Hepatocyte (in vitro differentiated cells): ENCODE results near the gene UBA6. TPM values are rescaled to one million over a fixed set of nuclear protein-coding genes. Genes with fewer than 3 reads are reported as not detected.
"Not testable (repeated sequence)": the region's sequence is repeated elsewhere in the genome, so short reads cannot be mapped to it uniquely, and the experiment has no call there.

Source experiments
- DNase-seq: peaks from one replicate; pipeline ENCODE4 v3.0.0-alpha.2; 2016; ENCODE audit warnings: low spot score
- H2AFZ ChIP-seq: fragments of 200-600 bp; sonication (generic); 2 replicates; pipeline ENCODE4 v1.6.0; 2016; ENCODE audit warnings: antibody characterized with exemption, mild to moderate bottlenecking
- H3K27ac ChIP-seq: fragments of 200-600 bp; sonication (generic); 2 replicates; pipeline ENCODE4 v1.5.1; 2016; ENCODE audit warnings: mild to moderate bottlenecking
- H3K27me3 ChIP-seq: fragments of 200-600 bp; sonication (generic); 2 replicates; pipeline ENCODE4 v1.6.1; 2016
- H3K36me3 ChIP-seq: fragments of 200-600 bp; sonication (generic); replicated peaks from 2 replicates; pipeline ENCODE4 v1.5.1; 2016; ENCODE audit warnings: low read depth; ENCODE audit not compliant: insufficient read depth
- H3K4me1 ChIP-seq: fragments of 200-600 bp; sonication (generic); 2 replicates; pipeline ENCODE4 v1.5.1; 2016; ENCODE audit warnings: mild to moderate bottlenecking, moderate library complexity; ENCODE audit not compliant: insufficient read depth
- H3K4me2 ChIP-seq: fragments of 200-600 bp; sonication (generic); 2 replicates; pipeline ENCODE4 v1.6.0; 2016
- H3K4me3 ChIP-seq: fragments of 200-600 bp; sonication (generic); 2 replicates; pipeline ENCODE4 v1.5.1; 2016; ENCODE audit warnings: mild to moderate bottlenecking
- H3K79me2 ChIP-seq: fragments of 200-600 bp; sonication (generic); 2 replicates; pipeline ENCODE4 v1.6.0; 2017; ENCODE audit warnings: mild to moderate bottlenecking
- H3K9me2 ChIP-seq: fragments of 200-600 bp; sonication (generic); replicated peaks from 2 replicates; pipeline ENCODE4 v1.6.0; 2017; ENCODE audit warnings: mild to moderate bottlenecking; ENCODE audit not compliant: insufficient read depth
- H3K9me3 ChIP-seq: fragments of 200-600 bp; sonication (generic); 2 replicates; pipeline ENCODE4 v1.5.1; 2016; ENCODE audit warnings: low read depth, mild to moderate bottlenecking
- H4K20me1 ChIP-seq: fragments of 200-600 bp; sonication (generic); 2 replicates; pipeline ENCODE4 v1.6.0; 2016; ENCODE audit warnings: mild to moderate bottlenecking; ENCODE audit not compliant: insufficient read depth, poor library complexity, severe bottlenecking
- CTCF ChIP-seq: fragments of 200-600 bp; sonication (generic); IDR thresholded peaks from 2 replicates; pipeline ENCODE4 v1.5.1; 2016; ENCODE audit warnings: antibody characterized with exemption, mild to moderate bottlenecking; ENCODE audit not compliant: poor library complexity
- EZH2 ChIP-seq: fragments of 200-600 bp; sonication (generic); IDR thresholded peaks from 2 replicates; pipeline ENCODE4 v1.6.1; 2016; ENCODE audit warnings: antibody characterized with exemption, mild to moderate bottlenecking, borderline replicate concordance
- EZH2phosphoT487 ChIP-seq: fragments of 200-600 bp; sonication (generic); IDR thresholded peaks from one replicate; pipeline ENCODE4 v1.6.1; 2018; ENCODE audit warnings: antibody characterized with exemption, mild to moderate bottlenecking, low read depth, moderate library complexity; ENCODE audit not compliant: unreplicated experiment, severe bottlenecking
- WGBS: methylation state at CpG from one replicate; pipeline ENCODE4 v1.1.6; 2016; ENCODE audit warnings: low lambda C conversion rate; ENCODE audit errors: missing lambda C conversion rate; 5-methylcytosine and 5-hydroxymethylcytosine counted together
- polyA plus RNA-seq: library from polyadenylated mRNA; unstranded; fragments of >200 nt; fragmentation: Nextera tagmentation; extraction: Ambion mirVana; gene quantifications from 2 replicates; pipeline ENCODE4 v1.2.1, GENCODE V29; 2016
- total RNA-seq: library from RNA; depleted of rRNA; stranded (reverse); fragments of >200 nt; gene quantifications from 2 replicates; pipeline ENCODE4 v1.2.3, GENCODE V29; 2014

The UBA6 gene
- total and polyA plus RNA-seq, 2 experiments from 2014 or later, result 15.8 to 123 TPM

- H4K20me1 ChIP-seq, result no peaks in the 10 kb centered on the region
- no peak for DNase-seq
- no peaks in the 10 kb centered on the region for H3K27me3 ChIP-seq
- 95% methylated on average over 1 of the region's 1 CpG for WGBS
- no peaks in the 10 kb centered on the region for H3K36me3 ChIP-seq
- H3K4me1 ChIP-seq, result no peaks in the 10 kb centered on the region
- H3K9me2 ChIP-seq, result no peaks in the 10 kb centered on the region
- H3K4me2 ChIP-seq, result no peak overlapping the region
- H3K4me3 ChIP-seq, result no peak overlapping the region
- no peak overlapping the region for H2AFZ ChIP-seq
- H3K79me2 ChIP-seq, result no peaks in the 10 kb centered on the region
- no peak overlapping the region for H3K27ac ChIP-seq
- no peak for TF ChIP-seq EZH2
- TF ChIP-seq EZH2phosphoT487, result no peak
- no peak for TF ChIP-seq CTCF
- no peaks in the 10 kb centered on the region for H3K9me3 ChIP-seq
These were observed 35.3 kb upstream of the UBA6 start for GRCh38 chr4:67736262-67736661.

- Histone ChIP-seq H3K4me1 (no peaks in the 10 kb centered on the region), H3K27me3 (no peaks in the 10 kb centered on the region), H4K20me1 (no peaks in the 10 kb centered on the region), H3K4me3 (no peak overlapping the region), H3K27ac (no peak overlapping the region), H3K9me3 (no peaks in the 10 kb centered on the region), H3K4me2 (no peak overlapping the region), H3K79me2 (no peaks in the 10 kb centered on the region), H3K36me3 (no peaks in the 10 kb centered on the region), H2AFZ (no peak overlapping the region), H3K9me2 (no peaks in the 10 kb centered on the region)
- TF ChIP-seq EZH2phosphoT487 (no peak), CTCF (no peak), EZH2 (no peak)
- DNase-seq, result no peak
These were observed 34.4 kb upstream of the UBA6 start for GRCh38 chr4:67735325-67735724.

DNA sequence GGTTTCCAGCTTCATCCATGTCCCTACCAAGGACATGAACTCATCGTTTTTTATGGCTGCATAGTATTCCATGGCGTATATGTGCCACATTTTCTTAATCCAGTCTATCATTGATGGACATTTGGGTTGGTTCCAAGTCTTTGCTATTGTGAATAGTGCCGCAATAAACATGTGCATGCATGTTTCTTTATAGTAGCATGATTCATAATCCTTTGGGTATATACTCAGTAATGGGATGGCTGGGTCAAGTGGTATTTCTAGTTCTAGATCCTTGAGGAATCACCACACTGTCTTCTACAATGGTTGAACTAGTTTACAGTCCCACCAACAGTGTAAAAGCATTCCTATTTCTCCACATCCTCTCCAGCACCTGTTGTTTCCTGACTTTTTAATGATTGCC lies 29.6 kb upstream of the UBA6 start:
- H3K4me1 ChIP-seq, H3K9me2 ChIP-seq, H3K4me2 ChIP-seq, H3K79me2 ChIP-seq, DNase-seq, H2AFZ ChIP-seq, H4K20me1 ChIP-seq, H3K9me3 ChIP-seq, H3K27ac ChIP-seq, H3K36me3 ChIP-seq, H3K27me3 ChIP-seq, H3K4me3 ChIP-seq: not testable (repeated sequence)
- WGBS, result 89% methylated on average over 3 of the region's 3 CpGs

DNA sequence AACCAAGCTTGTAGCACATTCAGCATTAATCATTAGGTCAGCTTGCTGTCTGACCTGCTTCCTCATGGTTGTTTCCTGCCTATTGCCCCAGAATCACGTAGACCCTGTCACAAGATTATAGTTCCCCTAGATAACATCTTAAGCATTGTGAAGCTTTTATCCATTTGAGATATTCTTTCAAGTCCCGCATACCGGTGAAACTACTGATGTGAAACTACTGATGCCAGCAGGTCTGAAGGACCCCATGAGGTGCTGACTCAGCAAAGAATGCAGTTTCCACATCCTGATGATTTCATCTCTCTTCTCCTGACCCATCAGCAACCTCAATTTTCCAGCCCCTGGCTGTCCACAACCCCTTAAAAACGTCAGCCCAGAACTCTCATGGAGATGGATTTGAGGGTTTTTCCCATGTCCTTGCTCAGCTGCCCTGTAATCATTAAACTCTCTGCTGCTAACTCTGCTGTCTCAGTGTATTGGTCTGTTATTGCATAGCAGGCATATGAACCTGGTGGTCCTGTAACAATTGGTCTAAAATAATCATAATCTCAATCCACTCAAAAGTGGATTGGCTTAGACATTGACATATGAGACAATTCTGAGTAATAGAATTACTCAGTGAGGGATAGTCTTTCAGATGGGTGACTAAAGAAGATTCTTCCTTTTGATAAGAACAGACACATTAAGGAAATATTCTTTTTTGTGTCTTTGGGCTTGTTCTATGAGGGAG lies 26.3 kb upstream of the UBA6 start:
- Histone ChIP-seq H3K9me3 (no peaks in the 10 kb centered on the region), H3K79me2 (no peaks in the 10 kb centered on the region), H3K4me3 (no peak overlapping the region), H3K27ac (no peak overlapping the region), H3K4me2 (no peak overlapping the region), H3K4me1 (no peaks in the 10 kb centered on the region), H3K27me3 (no peaks in the 10 kb centered on the region), H2AFZ (no peak overlapping the region), H4K20me1 (no peaks in the 10 kb centered on the region), H3K9me2 (no peaks in the 10 kb centered on the region), H3K36me3 (no peaks in the 10 kb centered on the region)
- TF ChIP-seq EZH2 (no peak), EZH2phosphoT487 (no peak), CTCF (no peak)
- WGBS, result 78% methylated on average over 4 of the region's 4 CpGs
- no peak for DNase-seq
